HEK293 (cell line): ENCODE data around the gene ERCC1.
A peak's percentile ranks its signal among the peaks of the same experiment; 100 is the strongest.
"Not testable (repeated sequence)": the region's sequence is repeated elsewhere in the genome, so short reads cannot be mapped to it uniquely, and the experiment has no call there.

Experiments used
- CTCF ChIA-PET: fragments of 350-600 bp; formaldehyde crosslinking; extraction: SDS; loops from one replicate; lab custom pipeline; 2021; ENCODE audit warnings: antibody characterized with exemption; lab: Yijun Ruan, JAX
- POLR2A ChIA-PET: fragments of 300-600 bp; formaldehyde crosslinking; extraction: SDS; loops from one replicate; lab custom pipeline; 2020; ENCODE audit warnings: antibody characterized with exemption, inconsistent platforms; lab: Yijun Ruan, JAX
- H3K27ac ChIP-seq: fragments of 200-500 bp; sonication (Bioruptor generic); 2 replicates; pipeline ENCODE4 v1.5.1; 2014; ENCODE audit warnings: low read depth, low read length, control low read depth, inconsistent platforms; ENCODE audit errors: extremely low read depth
- H3K36me3 ChIP-seq, 2 experiments: fragments of 200-500 bp in 1 of 2; sonication (Bioruptor generic) in 1 of 2; 1 replicate in 1 of 2; 2 replicates in 1 of 2; pipeline ENCODE4 v1.5.1; 2014 to 2017; ENCODE audit warnings: inconsistent platforms in 2 of 2, low read length in 2 of 2; ENCODE audit not compliant: control insufficient read depth in 2 of 2, insufficient read depth in 1 of 2
- H3K4me1 ChIP-seq: fragments of 200-500 bp; sonication (Bioruptor generic); 2 replicates; pipeline ENCODE4 v1.5.1; 2014; ENCODE audit warnings: mild to moderate bottlenecking, low read length, inconsistent platforms; ENCODE audit not compliant: control insufficient read depth, insufficient read depth
- H3K4me3 ChIP-seq: 2 replicates; pipeline ENCODE4 v1.5.1; 2011; ENCODE audit warnings: low read depth, mild to moderate bottlenecking, control low read depth, low read length, moderate library complexity
- H3K9me3 ChIP-seq: fragments of 200-500 bp; sonication (Bioruptor generic); 2 replicates; pipeline ENCODE4 v1.5.1; 2014; ENCODE audit warnings: low read depth, low read length, inconsistent platforms; ENCODE audit not compliant: control insufficient read depth, insufficient read depth
- PRDM10 ChIP-seq: fragments of 450-650 bp; formaldehyde crosslinking; IDR thresholded peaks from 2 replicates; pipeline ENCODE4 v1.5.1; 2016; ENCODE audit warnings: missing biosample characterization, missing genetic modification characterization
- PRDM2 ChIP-seq: fragments of 450-650 bp; formaldehyde crosslinking; IDR thresholded peaks from 2 replicates; pipeline ENCODE4 v1.5.1; 2016; ENCODE audit warnings: missing biosample characterization, missing genetic modification characterization, borderline replicate concordance
- ZBTB20 ChIP-seq: fragments of 450-650 bp; formaldehyde crosslinking; IDR thresholded peaks from 2 replicates; pipeline ENCODE4 v1.5.1; 2016; ENCODE audit warnings: missing biosample characterization, missing genetic modification characterization
- ZBTB44 ChIP-seq: fragments of 450-650 bp; IDR thresholded peaks from 2 replicates; pipeline ENCODE4 v1.5.1; 2018; ENCODE audit warnings: missing biosample characterization, mild to moderate bottlenecking, missing genetic modification characterization
- ZBTB6 ChIP-seq: fragments of 450-650 bp; formaldehyde crosslinking; IDR thresholded peaks from 2 replicates; pipeline ENCODE4 v1.5.1; 2017; ENCODE audit warnings: missing biosample characterization, missing genetic modification characterization
- ZNF146 ChIP-seq: fragments of 450-650 bp; formaldehyde crosslinking; IDR thresholded peaks from 2 replicates; pipeline ENCODE4 v1.5.1; 2016; ENCODE audit warnings: missing biosample characterization, missing genetic modification characterization
- ZNF202 ChIP-seq: fragments of 450-650 bp; formaldehyde crosslinking; IDR thresholded peaks from 2 replicates; pipeline ENCODE4 v1.5.1; 2016; ENCODE audit warnings: missing biosample characterization, missing genetic modification characterization, borderline replicate concordance
- ZNF248 ChIP-seq: fragments of 450-650 bp; formaldehyde crosslinking; IDR thresholded peaks from 2 replicates; pipeline ENCODE4 v1.5.1; 2017; ENCODE audit warnings: missing biosample characterization, missing genetic modification characterization
- ZNF311 ChIP-seq: fragments of 450-650 bp; formaldehyde crosslinking; IDR thresholded peaks from 2 replicates; pipeline ENCODE4 v1.5.1; 2017; ENCODE audit warnings: missing biosample characterization, missing genetic modification characterization, borderline replicate concordance
- ZNF324 ChIP-seq: fragments of 450-650 bp; formaldehyde crosslinking; IDR thresholded peaks from 2 replicates; pipeline ENCODE4 v1.5.1; 2016; ENCODE audit warnings: missing biosample characterization, missing genetic modification characterization
- ZNF830 ChIP-seq: fragments of 450-650 bp; IDR thresholded peaks from 2 replicates; pipeline ENCODE4 v1.5.0; 2018; ENCODE audit warnings: missing biosample characterization, missing genetic modification characterization, low read depth, mild to moderate bottlenecking, moderate library complexity

Gene ERCC1

GRCh38 chr19:45408830-45409556 is 14.7 kb downstream of the ERCC1 start:
- TF ChIP-seq ZNF324 (no peak), ZBTB6 (tag by site-specific recombination) (peak; percentile 98), ZNF202 (tag by site-specific recombination) (no peak)
- TF ChIP-seq, all 188 proteins: peak for 1
- H3K9me3 ChIP-seq: no peaks in the 10 kb centered on the region
- ChIA-PET CTCF (no interaction called here), POLR2A (interaction anchor here (0.6 kb wide), 1 partner anchor 33 kb away, joined by 4 read pairs; no protein-coding TSS in a partner anchor)
- peak overlapping the region; percentile 18; the same call in 1 of the 2 replicates for H3K27ac ChIP-seq
- no peak overlapping the region for H3K4me3 ChIP-seq
- peaks cover 16 to 28% of the 10 kb centered on the region in 2 experiments for H3K36me3 ChIP-seq
- 0 out of 2 replicates have a peak, but pooled peaks cover 4% of the 10 kb centered on the region for H3K4me1 ChIP-seq

- Histone ChIP-seq H3K36me3 (peaks cover 9 to 19% of the 10 kb centered on the region in 2 experiments; a peak in 2 of 3 replicates), H3K4me1 (0 out of 2 replicates have a peak, but pooled peaks cover 4% of the 10 kb centered on the region), H3K4me3 (no peak overlapping the region), H3K9me3 (no peaks in the 10 kb centered on the region), H3K27ac (no peak overlapping the region)
- POLR2A ChIA-PET: no interaction called here
- CTCF ChIA-PET: interaction anchor here (0.6 to 1.0 kb wide), 3 partner anchors 65 to 1934 kb away, joined by 3 to 6 read pairs (median 4); no protein-coding TSS in a partner anchor
- no peak for TF ChIP-seq PRDM10 (tag by site-specific recombination)
- no peak for TF ChIP-seq PRDM2 (tag by site-specific recombination)
- TF ChIP-seq ZNF248 (tag by site-specific recombination): no peak
- TF ChIP-seq ZBTB44: no peak
- no peak for TF ChIP-seq ZNF146
- TF ChIP-seq ZNF830: no peak
- no peak for TF ChIP-seq ZBTB20 (tag by site-specific recombination)
- no peak for TF ChIP-seq ZNF311
- TF ChIP-seq, all 188 proteins: peak for 0
Observed at GRCh38 chr19:45408121-45408520, 15.6 kb downstream of the ERCC1 start.

- not testable (repeated sequence) for H3K9me3 ChIP-seq, H3K27ac ChIP-seq, H3K4me1 ChIP-seq
- POLR2A ChIA-PET: interaction anchor here (1.0 kb wide), 2 partner anchors 16 to 32 kb away, joined by 3 to 6 read pairs; partner anchors contain the start of gene ERCC1
- H3K4me3 ChIP-seq: peak overlapping the region; percentile 82; the same call in 1 of the 2 replicates
- peaks cover 4 to 15% of the 10 kb centered on the region in 2 experiments; a peak in 2 of 3 replicates for H3K36me3 ChIP-seq
- CTCF ChIA-PET: interaction anchor here (1.0 kb wide), 2 partner anchors 71 to 79 kb away, joined by 4 to 6 read pairs; no protein-coding TSS in a partner anchor
Observed at GRCh38 chr19:45407585-45407984, 16.1 kb downstream of the ERCC1 start.
